HepG2 (cell line): ENCODE results near the gene SFXN1. TPM values are rescaled to one million over a fixed set of nuclear protein-coding genes. Genes with fewer than 3 reads are reported as not detected.

ENCODE experiments used
- ATAC-seq: fragments of 200-7000 bp; cut with Tn5 transposase; 3 replicates; pipeline ENCODE4 v1.9.1; 2020; ENCODE audit warnings: mild to moderate bottlenecking, moderate library complexity
- BruUV-seq: library from RNA; stranded (reverse); fragments of 400-500 nt; replicated peaks from 2 replicates; lab custom pipeline; 2021; lab: Mats Ljungman, UMichigan
- CTCF ChIA-PET: fragments of 300-600 bp; formaldehyde crosslinking; extraction: SDS; loops from one replicate; lab custom pipeline; 2021; ENCODE audit warnings: low total read pairs, inconsistent platforms, low intra/inter-chr PET ratio; lab: Yijun Ruan, JAX
- POLR2A ChIA-PET: fragments of 350-600 bp; sonication (Branson Sonifier 250); formaldehyde crosslinking; loops from one replicate; lab custom pipeline; 2020; ENCODE audit warnings: antibody characterized with exemption, inconsistent platforms; lab: Yijun Ruan, JAX
- DNase-seq: peaks from one replicate; pipeline ENCODE4 v3.0.0-alpha.2; 2015; ENCODE audit warnings: low spot score
- FAIRE-seq: peaks from 3 replicates; lab custom pipeline; 2011; peaks lifted over from hg19 to GRCh38; lab: Jason Lieb, UNC
- H2AFZ ChIP-seq: one replicate; pipeline ENCODE4 v1.6.1; 2011; ENCODE audit warnings: low read length, inconsistent platforms
- H3K27ac ChIP-seq: fragments of 300-600 bp; 3 replicates; pipeline ENCODE4 v1.8.0; 2011; ENCODE audit warnings: mixed run types, mild to moderate bottlenecking, mixed read lengths, low read length, inconsistent platforms; ENCODE audit not compliant: insufficient read depth; ENCODE audit errors: extremely low read length
- H3K27me3 ChIP-seq, 2 experiments: fragments of 200-600 bp in 1 of 2; 2 replicates in 1 of 2; 3 replicates in 1 of 2; pipeline versions ENCODE4 v1.6.0 to v1.8.0; 2011; ENCODE audit warnings: low read length in 2 of 2, mild to moderate bottlenecking in 2 of 2, moderate library complexity in 2 of 2, inconsistent platforms in 1 of 2; ENCODE audit not compliant: insufficient read depth in 2 of 2, control insufficient read depth in 1 of 2
- H3K36me3 ChIP-seq, 2 experiments: fragments of 200-600 bp in 1 of 2; replicated peaks in 1 of 2; 2 replicates in 1 of 2; 3 replicates in 1 of 2; pipeline versions ENCODE4 v1.5.1 to v1.8.0; 2011; ENCODE audit warnings: low read length in 2 of 2, inconsistent platforms in 1 of 2; ENCODE audit not compliant: insufficient read depth in 2 of 2, control insufficient read depth in 1 of 2
- H3K4me1 ChIP-seq: 2 replicates; pipeline ENCODE4 v1.5.1; 2012; ENCODE audit warnings: low read length, inconsistent platforms; ENCODE audit not compliant: insufficient read depth
- H3K4me2 ChIP-seq: 2 replicates; pipeline ENCODE4 v1.6.0; 2011; ENCODE audit warnings: low read depth, low read length, inconsistent platforms
- H3K4me3 ChIP-seq, 3 experiments: fragments of 200-600 bp in 1 of 3; sonication (generic), shearing (Covaris generic) in 1 of 3; replicated peaks in 1 of 3; 2 replicates each; pipeline ENCODE4 v1.5.1; 2011 to 2016; ENCODE audit warnings: low read length in 3 of 3, inconsistent platforms in 2 of 3, low read depth in 2 of 3, mild to moderate bottlenecking in 2 of 3, control low read depth in 1 of 3, mixed read lengths in 1 of 3; ENCODE audit not compliant: insufficient read depth in 1 of 3
- H3K79me2 ChIP-seq: one replicate; pipeline ENCODE4 v1.6.1; 2011; ENCODE audit warnings: low read length, inconsistent platforms; ENCODE audit not compliant: insufficient read depth
- H3K9ac ChIP-seq: 2 replicates; pipeline ENCODE4 v1.6.0; 2011; ENCODE audit warnings: mild to moderate bottlenecking, low read depth, low read length, inconsistent platforms; ENCODE audit not compliant: insufficient read depth
- H3K9me3 ChIP-seq: 2 replicates; pipeline ENCODE4 v1.5.1; 2012; ENCODE audit warnings: mild to moderate bottlenecking, low read length
- H4K20me1 ChIP-seq: 2 replicates; pipeline ENCODE4 v1.6.0; 2011; ENCODE audit warnings: inconsistent platforms, mild to moderate bottlenecking, low read length, moderate library complexity; ENCODE audit not compliant: insufficient read depth
- ATF7-NPFF ChIP-seq: sonication (generic); formaldehyde crosslinking; IDR thresholded peaks from 2 replicates; pipeline ENCODE4 v1.8.1; 2023; ENCODE audit warnings: mild to moderate bottlenecking, low read depth, missing genetic modification reagents, moderate library complexity
- CEBPB ChIP-seq: IDR thresholded peaks from 2 replicates; pipeline ENCODE4 v1.6.1; 2011; ENCODE audit warnings: low read depth, low read length, improper control_type of control experiment, borderline replicate concordance
- DDIT3 ChIP-seq: sonication (generic); formaldehyde crosslinking; IDR thresholded peaks from 2 replicates; pipeline ENCODE4 v1.4.0; 2020; ENCODE audit warnings: mild to moderate bottlenecking, missing genetic modification reagents
- HES4 ChIP-seq: sonication (generic); formaldehyde crosslinking; IDR thresholded peaks from 2 replicates; pipeline ENCODE4 v1.9.0; 2021; ENCODE audit warnings: mild to moderate bottlenecking, missing genetic modification reagents, borderline replicate concordance
- HNRNPL ChIP-seq: fragments of 200-400 bp; formaldehyde crosslinking; IDR thresholded peaks from 2 replicates; pipeline ENCODE4 v1.6.1; 2017; ENCODE audit warnings: mild to moderate bottlenecking, low read depth, low read length
- KDM3A ChIP-seq: IDR thresholded peaks from 2 replicates; pipeline ENCODE4 v1.6.1; 2018; ENCODE audit warnings: low read depth, missing compliant biosample characterization
- KLF11 ChIP-seq: IDR thresholded peaks from 2 replicates; pipeline ENCODE4 v1.6.1; 2016; ENCODE audit warnings: missing compliant biosample characterization
- KLF16 ChIP-seq, 2 experiments: sonication (generic) in 1 of 2; formaldehyde crosslinking in 1 of 2; IDR thresholded peaks; 2 replicates each; pipeline versions ENCODE4 v1.6.1 to v1.8.0; 2016 to 2023; ENCODE audit warnings: missing genetic modification reagents in 2 of 2, missing compliant biosample characterization in 1 of 2
- MAFG ChIP-seq: sonication (generic); formaldehyde crosslinking; IDR thresholded peaks from 2 replicates; pipeline ENCODE4 v1.5.1; 2020; ENCODE audit warnings: mild to moderate bottlenecking, missing genetic modification reagents
- POGZ ChIP-seq: sonication (generic); formaldehyde crosslinking; IDR thresholded peaks from 2 replicates; pipeline ENCODE4 v1.4.0; 2020; ENCODE audit warnings: mild to moderate bottlenecking, missing genetic modification reagents
- SOX13 ChIP-seq, 3 experiments: fragments of 450-650 bp in 1 of 3; sonication (generic) in 1 of 3; formaldehyde crosslinking in 1 of 3; IDR thresholded peaks in 2 of 3; conservative IDR thresholded peaks in 1 of 3; 2 replicates each; pipeline versions ENCODE4 v1.5.0 to v1.6.1; 2016 to 2020; ENCODE audit warnings: antibody characterized with exemption in 1 of 3, mild to moderate bottlenecking in 1 of 3, missing compliant biosample characterization in 1 of 3, missing genetic modification reagents in 1 of 3, moderate library complexity in 1 of 3
- SP5 ChIP-seq: IDR thresholded peaks from 2 replicates; pipeline ENCODE4 v1.6.1; 2016; ENCODE audit warnings: low read depth, borderline replicate concordance
- ZC3H13 ChIP-seq: sonication (generic); formaldehyde crosslinking; IDR thresholded peaks from 2 replicates; pipeline ENCODE4 v1.8.1; 2023; ENCODE audit warnings: mild to moderate bottlenecking, missing genetic modification reagents, moderate library complexity
- ZNF20 ChIP-seq: sonication (generic); formaldehyde crosslinking; IDR thresholded peaks from 2 replicates; pipeline ENCODE4 v1.4.0; 2020; ENCODE audit warnings: mild to moderate bottlenecking, moderate library complexity, missing genetic modification reagents
- ZNF569 ChIP-seq: sonication (generic); formaldehyde crosslinking; IDR thresholded peaks from 2 replicates; pipeline ENCODE4 v1.5.0; 2020; ENCODE audit warnings: mild to moderate bottlenecking, missing genetic modification reagents, moderate library complexity, borderline replicate concordance
- ZNF773 ChIP-seq: sonication (generic); formaldehyde crosslinking; IDR thresholded peaks from 2 replicates; pipeline ENCODE4 v1.4.0; 2020; ENCODE audit warnings: missing genetic modification reagents, borderline replicate concordance
- WGBS: methylation state at CpG from one replicate; pipeline ENCODE4 v1.1.6; 2017; ENCODE audit warnings: low lambda C conversion rate; 5-methylcytosine and 5-hydroxymethylcytosine counted together
- in situ Hi-C: cut with HindIII; loops from 2 replicates; pipeline ENCODE4 v1.10.0; 2017; ENCODE audit warnings: low pct_unique_long_range_greater_than_20kb; ENCODE audit not compliant: extremely low pct_ligation_motif_present
- intact Hi-C: fragments of 100-400 bp; cut with micrococcal nuclease; formaldehyde crosslinking; loops from one replicate; pipeline ENCODE4 v1.10.0; 2022; ENCODE audit not compliant: unreplicated experiment
- polyA plus RNA-seq, 8 experiments: library from polyadenylated mRNA; depleted of rRNA in 3 of 8; stranded (reverse) in 7 of 8; unstranded in 1 of 8; fragments of >200 nt; fragmentation: Illumina TruSeq in 4 of 8; extraction: Trizol in 4 of 8; gene quantifications; 2 replicates each; pipeline versions ENCODE4 v1.2.1 to v1.2.3, GENCODE V29; 2011 to 2016; ENCODE audit warnings: low read depth in 4 of 8, missing spikeins in 1 of 8, mixed read lengths in 1 of 8; ENCODE audit not compliant: insufficient read depth in 1 of 8
- total RNA-seq, 5 experiments: library from RNA; depleted of rRNA; stranded (reverse); fragments of >200 nt; fragmentation: Illumina TruSeq; extraction: Trizol; gene quantifications; 2 replicates each; pipeline ENCODE4 v1.2.3, GENCODE V29; 2016; ENCODE audit warnings: low read depth in 1 of 5
- TF ChIP-seq, protein P1 (sequence below): sonication (generic); formaldehyde crosslinking; IDR thresholded peaks from 2 replicates; pipeline ENCODE4 v1.4.0; 2020; ENCODE audit warnings: missing genetic modification reagents, borderline replicate concordance

Gene SFXN1
- total and polyA plus RNA-seq, 2 of the 13 experiments (the other 11 are each of a cell fraction or from before 2014, with no cell fraction given): 122 to 135 TPM

DNA sequence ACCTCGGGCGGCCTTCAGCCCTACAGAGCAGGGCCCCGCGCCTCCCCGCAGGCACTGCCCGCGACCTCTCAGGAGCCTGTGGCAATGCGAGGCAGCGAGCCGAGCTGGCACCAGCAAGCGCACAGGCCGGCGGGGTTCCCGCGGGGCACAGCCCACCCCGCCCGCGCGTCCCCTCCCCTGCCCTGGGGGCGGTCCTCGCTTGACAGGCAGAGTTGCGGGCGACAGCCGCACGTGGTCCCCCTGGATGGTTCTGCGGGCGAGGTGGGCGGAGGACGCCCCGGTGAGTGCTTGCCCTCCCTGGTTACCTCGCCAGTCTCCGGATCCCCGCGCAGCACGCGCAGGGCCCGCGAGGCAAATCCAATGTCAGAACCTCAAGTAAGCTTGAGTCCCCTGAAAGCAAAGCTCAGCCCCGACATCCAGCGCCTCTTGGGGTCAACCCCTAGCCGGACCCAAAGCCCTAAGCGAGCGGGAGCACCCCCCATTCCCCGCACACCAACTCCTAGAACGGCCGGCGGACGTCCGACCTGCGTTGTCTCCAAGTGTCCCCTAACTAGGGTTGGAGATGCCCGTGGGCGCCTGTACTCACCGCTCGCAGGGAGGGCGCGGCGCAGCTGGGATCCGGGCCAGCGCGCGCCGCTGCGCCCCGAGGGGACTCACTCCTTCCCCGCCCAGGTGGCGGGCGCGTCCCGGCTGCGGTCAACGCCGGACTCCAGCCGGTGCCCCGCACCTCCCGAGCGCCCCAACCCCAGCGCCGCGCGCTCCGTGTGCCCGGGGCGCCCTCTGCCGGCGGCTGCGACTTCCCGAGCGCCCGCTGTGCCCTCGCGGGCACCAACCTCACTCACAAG lies 34.1 kb upstream of the SFXN1 start, which contains the start of gene DRD1:
DRD1 (minus strand) TSS at position 123 of the 845 bp plus-strand sequence. CDS start 1,083 bp downstream, outside the sequence.
- DNase-seq (no peak), ATAC-seq (no peak; the same call in 2 of the 3 replicates), FAIRE-seq (no peak)
- BruUV-seq: no TSS peak
- H3K27me3 ChIP-seq: peaks cover 0 to 19% of the 10 kb centered on the region in 2 experiments; a peak in 2 of 5 replicates
- H3K4me3 ChIP-seq: no peak within 1 kb of the TSS
- H4K20me1 ChIP-seq: no peaks in the 10 kb centered on the region
- H2AFZ ChIP-seq: no peak within 1 kb of the TSS
- no peaks in the 10 kb centered on the region for H3K9me3 ChIP-seq
- no peak for TF ChIP-seq ZNF773
- TF ChIP-seq SP5 (CRISPR knock-in tag): no peak
- TF ChIP-seq, protein P1, sequence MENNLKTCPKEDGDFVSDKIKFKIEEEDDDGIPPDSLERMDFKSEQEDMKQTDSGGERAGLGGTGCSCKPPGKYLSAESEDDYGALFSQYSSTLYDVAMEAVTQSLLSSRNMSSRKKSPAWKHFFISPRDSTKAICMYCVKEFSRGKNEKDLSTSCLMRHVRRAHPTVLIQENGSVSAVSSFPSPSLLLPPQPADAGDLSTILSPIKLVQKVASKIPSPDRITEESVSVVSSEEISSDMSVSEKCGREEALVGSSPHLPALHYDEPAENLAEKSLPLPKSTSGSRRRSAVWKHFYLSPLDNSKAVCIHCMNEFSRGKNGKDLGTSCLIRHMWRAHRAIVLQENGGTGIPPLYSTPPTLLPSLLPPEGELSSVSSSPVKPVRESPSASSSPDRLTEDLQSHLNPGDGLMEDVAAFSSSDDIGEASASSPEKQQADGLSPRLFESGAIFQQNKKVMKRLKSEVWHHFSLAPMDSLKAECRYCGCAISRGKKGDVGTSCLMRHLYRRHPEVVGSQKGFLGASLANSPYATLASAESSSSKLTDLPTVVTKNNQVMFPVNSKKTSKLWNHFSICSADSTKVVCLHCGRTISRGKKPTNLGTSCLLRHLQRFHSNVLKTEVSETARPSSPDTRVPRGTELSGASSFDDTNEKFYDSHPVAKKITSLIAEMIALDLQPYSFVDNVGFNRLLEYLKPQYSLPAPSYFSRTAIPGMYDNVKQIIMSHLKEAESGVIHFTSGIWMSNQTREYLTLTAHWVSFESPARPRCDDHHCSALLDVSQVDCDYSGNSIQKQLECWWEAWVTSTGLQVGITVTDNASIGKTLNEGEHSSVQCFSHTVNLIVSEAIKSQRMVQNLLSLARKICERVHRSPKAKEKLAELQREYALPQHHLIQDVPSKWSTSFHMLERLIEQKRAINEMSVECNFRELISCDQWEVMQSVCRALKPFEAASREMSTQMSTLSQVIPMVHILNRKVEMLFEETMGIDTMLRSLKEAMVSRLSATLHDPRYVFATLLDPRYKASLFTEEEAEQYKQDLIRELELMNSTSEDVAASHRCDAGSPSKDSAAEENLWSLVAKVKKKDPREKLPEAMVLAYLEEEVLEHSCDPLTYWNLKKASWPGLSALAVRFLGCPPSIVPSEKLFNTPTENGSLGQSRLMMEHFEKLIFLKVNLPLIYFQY (CRISPR knock-in tag): no peak
- no peak for TF ChIP-seq HNRNPL
- TF ChIP-seq KLF11 (CRISPR knock-in tag): no peak
- no peak for TF ChIP-seq SOX13 (IDR thresholded peaks at IDR 0.05)
- no peak for TF ChIP-seq SOX13 (CRISPR knock-in tag; conservative IDR thresholded peaks at IDR 0.05 in 1 of 2, IDR thresholded peaks at IDR 0.05 in 1 of 2)
- no peak for TF ChIP-seq MAFG
- no peak for TF ChIP-seq DDIT3 (CRISPR knock-in tag)
- TF ChIP-seq ZNF569 (CRISPR knock-in tag): no peak
- no peak for TF ChIP-seq ZNF20 (CRISPR knock-in tag)
- TF ChIP-seq CEBPB: no peak
- no peak for TF ChIP-seq KDM3A (CRISPR knock-in tag)
- no peak for TF ChIP-seq ATF7-NPFF (CRISPR knock-in tag)
- TF ChIP-seq POGZ (CRISPR knock-in tag): no peak
- no peak for TF ChIP-seq ZC3H13 (CRISPR knock-in tag)
- no peak for TF ChIP-seq KLF16 (CRISPR knock-in tag; IDR thresholded peaks at IDR 0.05)
- no peak for TF ChIP-seq HES4 (CRISPR knock-in tag)
- TF ChIP-seq, all 625 proteins: peak for 0
- in situ Hi-C loops: no loop called here
- H3K4me1 ChIP-seq: no peaks in the 10 kb centered on the region
- ChIA-PET CTCF (no interaction called here), POLR2A (no interaction called here)
- no peaks in the 10 kb centered on the region for H3K79me2 ChIP-seq
- no peak within 1 kb of the TSS for H3K27ac ChIP-seq
- H3K36me3 ChIP-seq: no peaks in the 10 kb centered on the region
- WGBS: 86% methylated on average over 73 of the region's 91 CpGs
- H3K9ac ChIP-seq: no peak within 1 kb of the TSS
- H3K4me2 ChIP-seq: no peak within 1 kb of the TSS
- intact Hi-C loops: no loop called here
